Activated CD4-positive, alpha-beta T cell treated with anti-CD3 and anti-CD28 coated beads, Interleukin-2, amount 50 U/mL, for 1 hour (primary cell): Measurements from ENCODE around the gene GPLD1.
A peak's percentile ranks its signal among the peaks of the same experiment; 100 is the strongest.
"Not testable (repeated sequence)": the region's sequence is repeated elsewhere in the genome, so short reads cannot be mapped to it uniquely, and the experiment has no call there.

Experiments used
- DNase-seq: peaks from one replicate; pipeline ENCODE4 v3.0.0-alpha.2; 2020

GPLD1 gene, protein sequence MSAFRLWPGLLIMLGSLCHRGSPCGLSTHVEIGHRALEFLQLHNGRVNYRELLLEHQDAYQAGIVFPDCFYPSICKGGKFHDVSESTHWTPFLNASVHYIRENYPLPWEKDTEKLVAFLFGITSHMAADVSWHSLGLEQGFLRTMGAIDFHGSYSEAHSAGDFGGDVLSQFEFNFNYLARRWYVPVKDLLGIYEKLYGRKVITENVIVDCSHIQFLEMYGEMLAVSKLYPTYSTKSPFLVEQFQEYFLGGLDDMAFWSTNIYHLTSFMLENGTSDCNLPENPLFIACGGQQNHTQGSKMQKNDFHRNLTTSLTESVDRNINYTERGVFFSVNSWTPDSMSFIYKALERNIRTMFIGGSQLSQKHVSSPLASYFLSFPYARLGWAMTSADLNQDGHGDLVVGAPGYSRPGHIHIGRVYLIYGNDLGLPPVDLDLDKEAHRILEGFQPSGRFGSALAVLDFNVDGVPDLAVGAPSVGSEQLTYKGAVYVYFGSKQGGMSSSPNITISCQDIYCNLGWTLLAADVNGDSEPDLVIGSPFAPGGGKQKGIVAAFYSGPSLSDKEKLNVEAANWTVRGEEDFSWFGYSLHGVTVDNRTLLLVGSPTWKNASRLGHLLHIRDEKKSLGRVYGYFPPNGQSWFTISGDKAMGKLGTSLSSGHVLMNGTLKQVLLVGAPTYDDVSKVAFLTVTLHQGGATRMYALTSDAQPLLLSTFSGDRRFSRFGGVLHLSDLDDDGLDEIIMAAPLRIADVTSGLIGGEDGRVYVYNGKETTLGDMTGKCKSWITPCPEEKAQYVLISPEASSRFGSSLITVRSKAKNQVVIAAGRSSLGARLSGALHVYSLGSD

DNA sequence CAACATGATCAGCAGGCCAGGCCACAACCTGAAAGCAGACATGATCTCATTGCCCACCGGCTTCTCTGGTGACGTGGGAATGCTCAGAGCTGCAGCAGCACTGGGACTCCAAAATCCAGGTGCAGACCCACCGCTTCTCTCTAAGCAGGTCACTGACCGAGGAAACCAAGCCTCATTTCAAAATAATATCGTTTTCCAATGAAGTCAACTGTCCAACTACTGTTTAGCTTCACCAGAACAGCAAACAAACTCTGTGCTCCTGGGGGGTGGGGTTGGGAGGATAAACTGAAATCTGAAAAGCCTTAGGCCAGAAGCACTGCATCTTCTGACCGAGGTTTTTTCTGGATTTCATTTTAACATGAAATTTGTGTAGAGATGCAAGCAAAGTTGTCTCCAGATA is at the start of gene GPLD1:
GPLD1 (minus strand) TSS at position 109 of the 400 bp plus-strand sequence; CDS start at position 42, 67 bp downstream.
- DNase-seq, result no peak

DNA sequence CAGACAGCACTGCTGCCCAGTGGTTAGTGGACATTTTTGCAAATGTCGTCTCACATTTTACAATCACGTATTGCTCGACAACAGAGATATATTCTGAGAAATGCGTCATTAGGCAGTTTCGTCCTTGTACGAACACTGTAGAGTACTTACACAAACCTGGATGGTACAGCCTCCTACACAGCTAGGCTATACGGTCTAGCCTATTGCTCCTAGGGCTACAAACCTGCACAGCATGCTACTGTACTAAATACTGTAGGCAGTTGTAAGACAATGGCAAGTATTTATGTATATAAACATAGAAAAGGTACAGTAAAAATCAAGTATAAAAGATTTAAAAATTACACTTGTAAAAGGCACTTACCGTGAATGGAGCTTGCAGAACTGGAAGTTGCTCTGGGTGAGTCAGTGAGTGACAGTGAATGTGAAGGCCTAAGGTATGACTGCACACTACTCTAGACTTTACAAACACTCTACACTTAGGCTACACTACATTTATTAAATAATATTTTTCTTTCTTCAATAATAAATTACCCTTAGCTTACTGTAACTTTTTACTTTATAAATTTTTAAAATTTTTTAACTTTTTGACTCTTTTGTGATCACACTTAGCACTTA is 48.5 kb upstream of the GPLD1 start:
- no peak for DNase-seq

DNA sequence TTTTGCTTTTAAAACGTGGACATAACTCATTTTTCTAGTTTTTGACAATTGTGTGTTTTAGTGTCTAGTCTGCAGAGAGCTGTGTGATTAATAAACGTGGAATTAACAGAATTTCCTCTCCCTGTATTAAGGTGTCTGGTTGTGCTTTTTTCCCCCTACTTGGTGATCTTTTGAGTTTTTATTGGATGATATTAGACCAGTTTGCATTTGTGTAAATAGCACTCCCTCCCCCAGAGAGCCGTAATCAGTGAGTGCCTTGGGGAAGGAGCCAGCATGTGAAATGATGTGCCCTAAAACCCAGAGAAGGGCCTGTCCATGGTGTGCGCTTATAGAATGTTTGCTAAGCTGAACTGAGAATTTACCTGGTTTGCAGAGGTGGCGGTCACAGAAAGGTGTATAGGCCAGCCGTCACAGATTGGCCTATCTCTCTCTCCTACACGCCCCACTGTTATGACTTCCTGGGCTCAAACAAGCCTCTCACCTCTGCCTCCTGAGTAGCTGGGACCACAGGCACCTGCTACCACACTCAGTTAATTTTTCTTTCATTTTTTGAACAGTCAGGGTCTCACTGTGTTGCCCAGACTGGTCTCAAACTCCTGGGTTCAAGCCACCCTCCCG is 47.8 kb upstream of the GPLD1 start:
- DNase-seq, result no peak

DNA sequence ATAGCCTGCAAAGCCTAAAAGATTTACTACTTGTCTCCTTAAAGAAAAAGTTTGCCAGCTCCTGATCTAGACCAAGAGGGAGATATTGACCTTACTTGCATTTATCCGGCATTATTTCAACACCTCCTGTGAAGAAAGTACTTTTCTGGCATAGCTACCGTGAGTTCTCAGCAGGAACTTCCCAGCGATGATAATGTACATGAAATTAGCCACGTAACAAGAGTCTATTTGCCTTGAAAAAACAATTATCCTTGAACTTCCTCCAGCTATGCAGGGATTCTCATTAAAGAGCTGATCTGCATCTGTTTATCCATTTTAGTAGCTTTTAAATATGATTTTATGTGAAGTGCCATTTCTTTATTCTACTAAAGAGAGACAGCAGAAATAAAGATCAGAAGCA is 47.1 kb upstream of the GPLD1 start:
- DNase-seq, result no peak

DNA sequence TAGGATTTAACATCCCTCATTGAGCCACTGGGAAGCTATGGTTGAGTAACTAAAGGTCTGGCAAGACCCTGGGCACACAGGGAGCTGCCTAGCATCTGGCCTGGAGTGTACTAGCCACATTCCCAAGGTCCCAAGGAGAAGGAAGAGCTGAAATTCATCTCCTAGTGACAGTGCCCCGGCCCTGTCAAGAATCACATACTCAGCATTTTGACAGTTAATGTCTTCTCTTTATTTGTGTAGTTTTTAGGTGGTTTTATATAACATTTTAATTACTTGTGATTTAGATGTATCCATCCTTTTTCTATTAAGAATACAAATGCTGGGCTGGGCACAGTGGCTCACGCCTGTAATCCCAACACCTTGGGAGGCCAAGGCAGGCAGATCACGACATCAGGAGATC is 45.8 kb upstream of the GPLD1 start:
- DNase-seq, result no peak

DNA sequence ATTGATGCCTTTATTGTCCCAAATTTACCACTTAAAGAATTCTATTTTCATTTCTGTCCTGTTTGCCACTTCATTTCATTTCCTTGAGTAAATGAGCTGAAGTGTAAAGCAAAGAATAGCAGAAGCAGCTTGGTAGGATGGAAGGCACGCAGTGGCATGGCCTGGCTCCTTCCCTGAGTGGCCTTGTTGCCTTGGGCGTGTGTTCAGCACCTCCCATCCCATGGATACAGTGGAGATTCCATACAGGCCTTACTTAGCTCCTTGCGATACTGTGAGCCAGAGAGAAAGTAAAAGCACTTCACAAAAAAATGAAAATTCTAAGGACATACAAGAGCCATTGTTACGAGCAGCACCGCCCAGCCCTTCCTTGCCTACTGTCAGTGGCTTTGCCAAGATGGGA is 45.0 kb upstream of the GPLD1 start:
- DNase-seq, result no peak

DNA sequence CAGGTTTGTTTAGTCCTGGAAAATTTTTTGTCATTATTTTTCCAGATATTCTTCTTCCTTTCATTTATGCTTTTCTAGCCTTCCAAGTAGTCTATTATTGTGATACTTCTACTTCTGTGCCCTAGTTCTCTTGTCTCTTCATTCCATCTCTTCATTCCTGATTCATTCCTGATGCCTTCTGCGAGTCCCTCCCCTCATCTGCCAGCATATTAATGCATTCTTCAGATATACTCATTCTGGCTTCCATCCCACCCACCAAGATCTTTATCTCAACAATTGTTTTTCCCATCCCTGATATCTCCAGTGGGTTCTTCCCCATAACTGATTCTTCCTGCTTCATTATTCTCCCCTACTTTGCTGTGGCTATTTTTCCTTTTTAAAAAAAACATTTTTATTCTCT is 40.6 kb upstream of the GPLD1 start:
- no peak for DNase-seq

DNA sequence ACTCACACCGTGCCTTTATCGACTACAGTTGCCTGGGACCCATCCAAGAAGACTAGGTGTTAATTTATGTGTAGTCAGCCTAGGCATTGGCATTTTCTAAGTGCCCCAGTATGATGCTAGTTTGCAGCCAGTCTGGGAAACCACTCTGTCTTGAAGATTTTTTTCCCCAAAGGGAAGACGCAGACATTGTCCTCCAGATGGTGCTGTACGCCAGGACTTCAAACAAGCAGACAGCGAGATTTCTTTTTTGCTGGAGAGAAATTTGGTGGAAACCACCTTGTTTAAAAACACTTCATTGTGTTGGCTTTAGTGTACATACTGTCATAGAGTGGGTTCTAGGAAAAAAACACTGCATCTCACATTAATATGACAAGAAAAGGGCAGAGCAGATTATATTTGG is 35.4 kb upstream of the GPLD1 start:
- DNase-seq, result no peak

DNA sequence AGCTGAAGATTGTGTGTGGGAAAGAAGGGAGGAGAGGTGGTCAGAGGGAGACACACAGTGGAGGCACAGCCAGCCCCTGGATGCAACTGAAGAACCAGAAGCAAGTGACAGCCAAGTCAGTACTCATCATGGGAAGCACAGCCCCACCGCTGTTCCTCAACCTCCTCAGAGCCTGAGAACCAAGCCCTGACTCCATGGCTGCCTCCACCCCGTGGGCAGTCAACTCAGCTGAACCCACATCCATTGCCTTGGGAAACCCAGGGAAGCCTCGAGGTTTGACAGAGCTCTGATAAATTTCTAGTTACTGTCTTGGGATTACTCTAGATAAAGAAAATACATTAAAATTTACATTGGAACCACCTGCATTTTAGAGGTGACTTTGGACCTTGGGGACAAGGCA is 35.0 kb upstream of the GPLD1 start:
- DNase-seq, result no peak

DNA sequence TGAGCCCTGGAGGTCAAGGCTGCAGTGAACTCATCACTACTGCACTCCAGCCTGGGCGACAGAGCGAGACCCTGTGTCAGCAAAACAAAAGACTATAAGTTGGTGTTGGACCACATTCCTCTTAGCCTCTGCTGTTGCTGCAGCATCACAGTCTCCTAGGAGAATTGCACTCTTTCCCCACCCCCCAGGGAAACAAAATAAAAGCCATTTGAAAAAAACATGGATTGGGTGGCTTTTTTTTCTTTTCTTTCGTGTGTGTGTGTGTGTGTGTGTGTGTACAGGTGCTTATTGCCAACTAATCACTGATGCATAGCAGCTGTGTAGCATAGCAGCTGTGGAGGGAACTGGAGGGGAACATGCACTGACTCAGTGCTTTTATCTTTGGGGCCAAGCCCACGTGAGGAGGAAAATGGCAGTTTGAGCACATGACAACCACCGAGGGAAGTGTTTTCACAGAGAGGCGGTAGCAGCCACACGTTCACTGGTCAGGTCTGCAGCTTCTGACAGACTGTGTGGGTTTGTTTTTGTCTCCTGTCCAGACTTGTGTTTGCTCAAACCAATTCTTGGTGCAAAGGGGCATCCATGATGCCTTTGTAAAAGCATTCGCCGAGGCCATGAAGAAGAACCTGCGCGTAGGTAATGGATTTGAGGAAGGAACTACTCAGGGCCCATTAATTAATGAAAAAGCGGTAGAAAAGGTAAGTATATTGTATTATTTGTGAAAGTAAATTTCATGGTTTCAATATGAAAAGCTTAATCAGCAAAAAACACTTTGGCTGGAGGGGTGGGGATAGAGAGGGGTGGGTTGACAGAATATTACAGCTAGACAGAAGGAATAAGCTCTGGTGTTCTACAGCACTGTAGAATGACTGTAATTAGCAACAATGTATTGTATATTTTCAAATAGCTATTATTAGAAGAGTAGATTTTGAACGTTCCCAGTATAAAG is 33.1 kb upstream of the GPLD1 start:
- DNase-seq, result no peak

DNA sequence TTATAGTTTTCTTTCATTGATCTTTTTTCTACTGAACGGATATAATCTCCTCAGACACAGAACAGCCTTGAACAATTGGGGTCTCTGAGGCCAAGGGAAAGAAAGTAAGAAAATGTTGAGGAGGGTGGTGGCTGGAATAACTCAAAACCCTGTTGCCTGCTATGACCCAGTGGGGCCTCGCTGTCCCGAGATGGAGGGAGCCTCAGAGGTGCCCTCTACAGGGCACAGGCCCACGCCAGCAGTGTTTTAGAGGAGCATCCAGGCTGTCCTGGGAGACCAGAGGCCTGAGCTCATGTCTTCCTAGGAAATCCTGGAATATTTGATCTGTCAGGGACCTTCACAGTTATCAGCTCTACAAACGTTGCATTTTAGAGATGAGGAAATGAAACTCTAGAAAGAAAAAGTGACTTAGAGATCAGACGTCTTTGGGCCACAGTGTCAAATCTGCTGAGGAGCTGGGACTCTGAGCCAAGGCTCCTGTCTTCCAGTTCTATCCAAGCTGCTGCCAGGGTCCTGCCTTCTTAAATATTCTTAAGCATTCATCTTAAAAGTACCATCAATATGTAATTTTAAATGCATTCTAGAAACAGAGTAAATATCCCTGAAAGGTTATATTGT is 31.7 kb upstream of the GPLD1 start:
- DNase-seq, result peak; percentile 13

DNA sequence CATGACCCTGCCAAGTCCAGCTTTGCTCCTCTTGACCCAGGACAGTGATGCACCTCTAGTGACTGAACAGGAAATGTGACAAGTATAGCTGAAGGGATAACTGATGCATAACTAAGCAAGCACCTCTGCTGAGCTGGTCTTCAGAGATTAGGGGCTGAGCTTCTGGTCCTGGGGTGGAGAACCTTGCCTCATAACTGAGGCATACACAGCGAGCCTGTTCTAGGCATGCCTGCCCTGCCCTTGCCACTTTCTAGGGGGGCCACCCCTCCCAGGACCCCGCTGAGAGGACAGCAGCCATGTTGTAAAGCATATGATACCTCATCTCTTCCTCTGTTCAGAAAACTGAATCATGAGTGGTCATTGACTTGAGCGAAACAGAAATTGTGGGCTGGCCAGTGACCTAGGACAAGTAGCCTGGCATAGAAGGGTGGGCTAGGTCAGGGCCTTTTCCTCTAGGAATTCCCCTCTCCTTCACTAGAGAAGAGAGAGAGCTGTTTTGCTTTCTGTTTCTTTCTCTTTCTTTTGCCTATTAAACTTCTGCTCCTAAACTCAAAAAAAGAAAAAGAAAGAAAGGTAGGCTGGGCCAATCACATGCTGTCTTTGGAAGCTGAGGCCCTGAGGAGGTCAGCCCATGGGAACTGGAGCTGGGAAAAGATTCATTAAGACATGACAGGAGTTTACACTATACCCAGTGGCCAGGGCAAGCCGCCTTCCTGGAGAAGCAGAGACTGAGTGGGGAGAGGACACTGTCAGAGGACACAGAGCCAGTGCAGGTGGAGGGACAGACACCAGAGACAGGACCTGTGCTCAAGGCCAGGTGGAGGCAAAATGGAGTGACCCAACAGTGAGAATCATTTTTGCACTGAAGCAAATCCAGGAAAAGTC is 28.5 kb upstream of the GPLD1 start:
- DNase-seq, result no peak

DNA sequence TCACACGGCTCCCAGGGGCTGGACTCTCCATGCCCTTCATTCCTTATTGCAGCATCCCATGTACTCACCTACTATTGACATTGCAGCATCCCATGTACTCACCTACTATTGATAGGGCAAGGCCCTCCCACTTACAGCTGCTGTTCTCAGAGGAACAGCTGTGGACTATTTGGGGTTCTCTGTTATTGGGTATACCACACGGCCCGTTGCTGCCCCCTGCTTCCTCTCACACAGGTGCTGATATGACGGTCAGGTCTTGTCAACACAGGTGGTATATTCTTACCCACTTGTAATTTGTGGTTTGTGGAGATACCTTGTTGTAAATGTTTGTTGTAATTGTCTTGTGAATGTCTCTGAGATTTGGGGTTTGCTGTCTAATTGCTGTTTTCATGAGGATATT is 24.2 kb upstream of the GPLD1 start:
- DNase-seq, result no peak

DNA sequence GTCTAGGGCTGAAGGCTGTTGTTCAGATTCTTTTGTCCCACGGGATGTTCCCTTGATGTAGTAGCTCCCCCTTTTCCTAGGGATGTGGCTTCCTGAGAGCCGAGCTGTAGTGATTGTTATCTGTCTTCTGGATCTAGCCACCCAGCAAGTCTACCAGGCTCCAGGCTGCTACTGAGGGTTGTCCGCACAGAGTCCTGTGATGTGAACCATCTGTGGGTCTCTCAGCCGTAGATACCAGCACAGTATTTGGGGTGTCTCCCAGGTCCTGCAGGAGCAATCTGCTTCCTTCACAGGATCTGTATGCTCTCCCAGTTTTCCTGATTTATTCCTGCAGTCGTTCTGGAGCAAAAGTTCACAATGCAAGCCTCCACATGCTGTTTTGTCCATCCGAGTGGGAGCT is 22.6 kb upstream of the GPLD1 start:
- not testable (repeated sequence) for DNase-seq

DNA sequence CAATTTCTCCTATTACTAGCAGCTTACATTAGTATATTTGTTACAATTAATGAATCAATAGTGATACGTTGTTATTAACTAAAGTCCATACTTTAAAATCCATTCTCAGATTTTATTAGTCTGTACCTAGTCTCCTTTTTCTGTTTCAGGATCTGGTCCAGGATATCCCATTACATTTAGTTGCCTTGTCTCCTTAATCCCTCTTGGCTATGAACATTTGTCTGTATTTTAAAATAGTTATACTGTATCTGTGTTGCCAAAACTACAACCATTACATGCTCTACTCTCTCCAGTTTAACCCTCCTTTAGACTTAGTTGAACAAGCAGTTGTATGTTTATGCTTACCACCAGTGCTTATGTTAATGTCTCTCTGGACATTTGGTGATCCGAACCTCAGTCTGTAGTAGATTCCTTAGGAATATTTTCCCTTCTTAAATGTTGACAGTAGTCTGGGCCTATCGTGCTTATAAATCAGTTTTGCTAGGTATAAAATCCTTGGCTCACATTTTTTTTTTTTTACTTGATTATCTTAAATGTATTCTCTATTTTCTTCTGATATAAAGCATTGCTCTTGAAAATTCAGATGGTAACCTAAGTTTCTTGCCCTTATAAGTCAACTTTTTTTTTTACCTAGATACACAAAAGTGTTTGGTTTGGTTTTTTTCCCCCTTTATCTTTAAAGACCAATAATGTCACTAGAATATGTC is 17.6 kb upstream of the GPLD1 start:
- no peak for DNase-seq

DNA sequence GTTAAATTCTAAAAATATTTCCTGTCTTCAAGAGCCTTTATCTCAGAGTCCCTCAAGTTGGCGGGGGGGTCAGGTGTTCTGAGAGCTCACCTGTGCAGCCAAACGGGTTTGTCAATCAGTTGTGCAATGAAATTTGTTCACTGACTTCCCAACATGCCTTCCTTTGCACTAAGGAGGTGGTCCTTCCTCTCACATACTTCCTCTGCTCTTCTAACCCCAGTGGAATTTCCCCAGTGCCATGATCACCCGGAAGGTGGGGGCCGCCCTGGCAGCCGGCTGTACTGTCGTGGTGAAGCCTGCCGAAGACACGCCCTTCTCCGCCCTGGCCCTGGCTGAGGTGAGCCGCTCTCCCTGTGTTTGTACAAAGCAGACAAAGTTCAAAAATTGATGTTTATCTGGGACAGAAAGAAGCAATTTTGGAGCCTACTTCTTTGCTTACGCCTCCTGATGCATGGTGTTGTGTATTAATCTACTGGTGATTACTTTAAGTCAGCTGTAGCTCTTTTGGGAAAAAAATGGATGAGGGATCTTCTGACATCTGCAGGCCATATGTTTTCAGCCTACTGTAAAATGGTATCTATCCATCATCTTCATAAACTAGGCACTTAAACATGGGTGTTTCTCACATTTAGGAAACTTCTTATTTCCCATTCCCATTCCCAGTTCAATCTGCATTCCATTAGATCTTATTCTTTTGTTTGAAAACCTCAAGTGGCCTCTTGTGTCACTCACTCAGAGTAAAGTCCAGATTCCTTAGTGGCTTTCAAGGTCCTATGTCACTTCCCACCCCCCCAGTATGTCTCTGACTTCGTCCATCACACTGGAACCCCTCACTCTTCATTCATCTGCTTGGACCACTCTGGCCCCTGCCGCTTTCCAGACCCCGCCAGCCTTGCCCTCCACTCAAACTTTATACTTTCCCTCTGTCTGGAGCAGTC is 15.5 kb upstream of the GPLD1 start:
- DNase-seq, result no peak

DNA sequence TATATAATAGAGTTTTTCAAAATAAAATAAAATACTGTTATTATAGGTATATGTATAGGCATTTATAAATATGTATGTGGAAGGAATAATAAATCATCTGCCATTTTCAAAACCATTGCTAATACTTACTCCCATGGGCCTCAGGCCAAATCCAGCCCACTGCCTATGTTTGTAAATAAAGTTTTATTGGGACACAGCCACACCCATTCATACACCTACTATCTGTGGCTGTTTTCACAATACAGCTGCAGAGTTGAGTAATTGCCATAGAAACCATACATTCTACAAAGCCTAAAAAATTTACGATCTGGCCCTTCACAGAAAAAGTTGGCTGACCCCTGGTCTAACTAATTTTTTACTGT is 14.9 kb upstream of the GPLD1 start:
- no peak for DNase-seq

DNA sequence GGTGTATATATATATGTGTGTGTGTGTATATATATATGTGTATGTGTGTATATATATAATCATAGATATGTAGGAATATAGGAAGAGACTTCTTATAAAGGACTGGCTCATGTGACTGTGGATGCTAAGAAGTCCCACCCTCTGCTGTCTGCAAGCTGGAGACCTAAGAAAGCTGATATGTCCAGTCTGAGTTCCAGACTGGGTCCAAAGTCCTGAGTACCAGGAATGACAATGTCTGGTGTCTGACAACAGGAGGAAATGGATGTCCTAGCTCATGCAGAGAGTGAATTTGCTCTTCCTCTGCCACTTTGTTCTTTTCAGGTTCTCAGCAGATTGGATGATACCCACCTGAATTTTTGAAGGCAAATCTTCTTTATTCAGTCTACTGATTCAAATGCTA is 12.5 kb upstream of the GPLD1 start:
- DNase-seq, result no peak

DNA sequence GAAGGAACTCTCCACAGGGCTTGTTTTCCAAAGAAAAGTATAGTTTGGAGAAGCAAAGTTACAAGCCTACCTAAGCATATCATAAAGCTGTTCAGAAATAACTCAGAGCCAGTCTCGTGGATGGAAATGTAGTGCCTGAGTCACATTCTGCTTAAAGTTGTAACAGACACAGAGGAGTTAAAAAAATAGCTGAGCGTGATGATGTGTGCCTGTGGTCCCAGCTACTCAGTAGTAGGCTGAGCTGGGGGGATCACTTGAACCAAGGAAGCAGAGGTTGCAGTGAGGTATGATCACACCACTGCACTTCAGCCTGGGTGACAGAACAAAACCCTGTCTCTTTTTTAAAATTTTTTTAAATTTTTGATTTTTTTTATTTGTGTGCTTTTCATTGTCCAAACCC is 12.0 kb upstream of the GPLD1 start:
- DNase-seq, result no peak
